HG02885 (cell line): ENCODE measurements around the gene PRKAB2.
A peak's percentile ranks its signal among the peaks of the same experiment; 100 is the strongest.
"Not testable (repeated sequence)": the region's sequence is repeated elsewhere in the genome, so short reads cannot be mapped to it uniquely, and the experiment has no call there.

ENCODE experiments used
- ATAC-seq: cut with Tn5 transposase; IDR thresholded peaks from one replicate; pipeline ENCODE4 v1.9.1; 2021; ENCODE audit warnings: mild to moderate bottlenecking; ENCODE audit not compliant: unreplicated experiment, poor library complexity

The PRKAB2 gene

GRCh38 chr1:147172168-147173016 is at the start of gene PRKAB2:
Gene PRKAB2, minus strand, starts transcription at chr1:147172470. Its CDS starts 326 bp downstream, at chr1:147172144.
- ATAC-seq = peak; percentile 88

GRCh38 chr1:147218606-147219005 is 46.3 kb upstream of the PRKAB2 start:
- ATAC-seq = no peak

GRCh38 chr1:147217141-147217540 is 44.9 kb upstream of the PRKAB2 start:
- ATAC-seq = no peak

GRCh38 chr1:147216124-147216523 is 43.9 kb upstream of the PRKAB2 start:
- no peak for ATAC-seq

GRCh38 chr1:147215540-147215916 is 43.3 kb upstream of the PRKAB2 start:
- ATAC-seq = no peak

- no peak for ATAC-seq
These were observed 42.7 kb upstream of the PRKAB2 start for GRCh38 chr1:147214842-147215539.

- ATAC-seq = no peak
These were observed 42.1 kb upstream of the PRKAB2 start for GRCh38 chr1:147214325-147214724.

- ATAC-seq = no peak
These were observed 41.0 kb upstream of the PRKAB2 start for GRCh38 chr1:147213271-147213670.

- no peak for ATAC-seq
These were observed 39.3 kb upstream of the PRKAB2 start for GRCh38 chr1:147211577-147211976.

- ATAC-seq = no peak
These were observed 38.7 kb upstream of the PRKAB2 start for GRCh38 chr1:147210987-147211386.

GRCh38 chr1:147209825-147210821 is 37.9 kb upstream of the PRKAB2 start:
- ATAC-seq = no peak

- no peak for ATAC-seq
These were observed 36.3 kb upstream of the PRKAB2 start for GRCh38 chr1:147208619-147209018.

- ATAC-seq = no peak
These were observed 34.9 kb upstream of the PRKAB2 start for GRCh38 chr1:147207192-147207591.

GRCh38 chr1:147204080-147204479 is 31.8 kb upstream of the PRKAB2 start:
- ATAC-seq = no peak

GRCh38 chr1:147202576-147202975 is 30.3 kb upstream of the PRKAB2 start:
- no peak for ATAC-seq

GRCh38 chr1:147201786-147202185 is 29.5 kb upstream of the PRKAB2 start:
- ATAC-seq = no peak

GRCh38 chr1:147201276-147201675 is 29.0 kb upstream of the PRKAB2 start:
- ATAC-seq = no peak

- ATAC-seq = not testable (repeated sequence)
These were observed 25.1 kb upstream of the PRKAB2 start for GRCh38 chr1:147197324-147197723.

- no peak for ATAC-seq
These were observed 17.2 kb upstream of the PRKAB2 start for GRCh38 chr1:147189514-147189913.

GRCh38 chr1:147185432-147185831 is 13.2 kb upstream of the PRKAB2 start:
- ATAC-seq = no peak
